ENCODE measurements around the gene SLC24A3. TPM values are rescaled to one million over a fixed set of nuclear protein-coding genes. Genes with fewer than 3 reads are reported as not detected.

SLC24A3 gene
- total and polyA plus RNA-seq, 11 donors: 0.26 to 3.9 (median 0.77) TPM

DNA sequence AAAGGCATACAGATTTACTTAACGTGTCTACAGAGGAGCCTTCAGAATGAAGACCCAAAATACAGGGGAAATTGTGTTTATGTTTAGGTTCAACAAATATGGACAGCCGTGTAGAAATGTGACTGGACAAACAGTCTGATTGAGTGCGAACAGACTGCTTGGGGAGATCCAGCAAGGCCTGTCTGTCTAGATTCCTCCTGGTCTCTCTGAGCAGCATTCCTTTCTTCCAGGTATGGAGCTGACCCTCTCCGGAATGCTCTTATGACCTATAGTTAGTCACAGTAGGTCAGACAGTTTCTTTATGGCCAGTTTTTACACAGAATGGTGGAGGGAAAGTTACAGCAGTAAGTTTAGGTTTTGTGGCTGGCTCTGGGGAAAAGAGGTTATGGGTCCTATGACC is 554.6 kb downstream of the SLC24A3 start:
- ATAC-seq: no peak
- H3K4me3 ChIP-seq: no peak overlapping the region
- TF ChIP-seq, protein P1, sequence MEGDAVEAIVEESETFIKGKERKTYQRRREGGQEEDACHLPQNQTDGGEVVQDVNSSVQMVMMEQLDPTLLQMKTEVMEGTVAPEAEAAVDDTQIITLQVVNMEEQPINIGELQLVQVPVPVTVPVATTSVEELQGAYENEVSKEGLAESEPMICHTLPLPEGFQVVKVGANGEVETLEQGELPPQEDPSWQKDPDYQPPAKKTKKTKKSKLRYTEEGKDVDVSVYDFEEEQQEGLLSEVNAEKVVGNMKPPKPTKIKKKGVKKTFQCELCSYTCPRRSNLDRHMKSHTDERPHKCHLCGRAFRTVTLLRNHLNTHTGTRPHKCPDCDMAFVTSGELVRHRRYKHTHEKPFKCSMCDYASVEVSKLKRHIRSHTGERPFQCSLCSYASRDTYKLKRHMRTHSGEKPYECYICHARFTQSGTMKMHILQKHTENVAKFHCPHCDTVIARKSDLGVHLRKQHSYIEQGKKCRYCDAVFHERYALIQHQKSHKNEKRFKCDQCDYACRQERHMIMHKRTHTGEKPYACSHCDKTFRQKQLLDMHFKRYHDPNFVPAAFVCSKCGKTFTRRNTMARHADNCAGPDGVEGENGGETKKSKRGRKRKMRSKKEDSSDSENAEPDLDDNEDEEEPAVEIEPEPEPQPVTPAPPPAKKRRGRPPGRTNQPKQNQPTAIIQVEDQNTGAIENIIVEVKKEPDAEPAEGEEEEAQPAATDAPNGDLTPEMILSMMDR (IDR thresholded peaks at IDR 0.05): no peak
- no peak for TF ChIP-seq POLR2A (IDR thresholded peaks at IDR 0.05)
- H3K36me3 ChIP-seq: peaks cover 0 to 10% (median 0%) of the 10 kb centered on the region in 9 donors
- intact Hi-C loops (cut with DNase I): no loop called here
- no peak for DNase-seq
- no peak overlapping the region for H3K27ac ChIP-seq
- WGBS, 4 donors: 59 to 88% (median 79%) methylated on average over 4 of the region's 4 CpGs
- H3K9me3 ChIP-seq: no peaks in the 10 kb centered on the region
- H3K4me1 ChIP-seq: peaks cover 0 to 44% (median 11%) of the 10 kb centered on the region in 12 donors
- H3K27me3 ChIP-seq: no peaks in the 10 kb centered on the region

DNA sequence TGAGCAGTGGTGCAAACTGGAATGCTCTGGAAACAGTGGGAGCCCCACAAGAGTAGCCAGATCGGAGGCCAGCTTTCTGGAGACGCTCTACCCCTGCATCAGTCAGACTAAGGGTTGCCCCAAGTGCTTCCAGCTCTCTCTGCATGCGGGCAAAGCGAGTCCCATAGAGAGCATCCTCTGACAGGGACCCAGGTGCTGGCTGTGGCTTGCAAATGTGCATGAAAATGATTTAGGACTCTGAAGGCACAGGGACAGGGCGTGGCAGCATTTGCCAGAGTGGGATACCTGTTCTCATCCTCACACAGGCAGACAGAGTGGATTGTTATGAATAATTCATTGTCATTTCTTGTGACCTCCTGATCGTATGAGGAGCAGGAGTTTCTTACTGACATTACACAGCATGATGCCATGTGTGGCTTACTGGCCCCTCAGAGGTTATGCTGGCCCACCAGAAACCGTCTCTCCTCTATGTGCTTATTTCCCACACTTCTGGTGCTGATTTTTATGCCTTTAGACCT is 555.9 kb downstream of the SLC24A3 start:
- H3K27me3 ChIP-seq: no peaks in the 10 kb centered on the region
- DNase-seq (no peak), ATAC-seq (no peak)
- intact Hi-C loops (cut with DNase I): no loop called here
- H3K4me3 ChIP-seq: no peak overlapping the region
- H3K9me3 ChIP-seq: no peaks in the 10 kb centered on the region
- no peak overlapping the region for H3K27ac ChIP-seq
- H3K36me3 ChIP-seq: peaks cover 0 to 10% (median 0%) of the 10 kb centered on the region in 9 donors
- no peak for TF ChIP-seq POLR2A (IDR thresholded peaks at IDR 0.05)
- TF ChIP-seq, protein P1 (IDR thresholded peaks at IDR 0.05): no peak
- peaks cover 0 to 45% (median 14%) of the 10 kb centered on the region in 12 donors for H3K4me1 ChIP-seq
- WGBS, 4 donors: 90 to 94% (median 93%) methylated on average over 7 of the region's 7 CpGs

DNA sequence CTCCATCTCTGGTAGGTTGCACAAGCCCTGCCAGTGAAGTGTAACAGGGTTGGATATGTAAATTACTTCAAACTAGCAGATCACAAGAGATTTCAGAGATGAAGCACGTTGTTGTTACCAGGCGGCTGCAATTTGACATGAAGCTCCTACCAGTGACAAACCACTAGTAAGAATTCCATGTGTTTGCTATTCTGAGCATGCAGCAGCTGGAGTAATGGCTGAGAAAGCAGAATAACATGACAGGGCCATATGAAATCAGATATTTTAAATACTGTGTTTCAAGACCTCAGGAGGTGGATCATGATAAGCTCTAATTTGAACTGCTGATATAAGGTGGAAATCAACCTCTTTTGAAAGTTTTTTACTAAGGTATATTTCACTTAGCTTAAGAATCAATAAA is 557.1 kb downstream of the SLC24A3 start:
- no peak for ATAC-seq
- TF ChIP-seq, protein P1 (IDR thresholded peaks at IDR 0.05): no peak
- no peak for TF ChIP-seq POLR2A (IDR thresholded peaks at IDR 0.05)
- no peak overlapping the region for H3K27ac ChIP-seq
- H3K9me3 ChIP-seq: no peaks in the 10 kb centered on the region
- H3K4me3 ChIP-seq: no peak overlapping the region
- H3K27me3 ChIP-seq: no peaks in the 10 kb centered on the region
- intact Hi-C loops (cut with DNase I): no loop called here
- DNase-seq: no peak
- 66 to 75% (median 68%) methylated on average over 2 of the region's 2 CpGs for WGBS, 4 donors
- H3K4me1 ChIP-seq: peaks cover 6 to 48% (median 19%) of the 10 kb centered on the region in 12 donors
- peaks cover 0 to 10% (median 0%) of the 10 kb centered on the region in 9 donors for H3K36me3 ChIP-seq

DNA sequence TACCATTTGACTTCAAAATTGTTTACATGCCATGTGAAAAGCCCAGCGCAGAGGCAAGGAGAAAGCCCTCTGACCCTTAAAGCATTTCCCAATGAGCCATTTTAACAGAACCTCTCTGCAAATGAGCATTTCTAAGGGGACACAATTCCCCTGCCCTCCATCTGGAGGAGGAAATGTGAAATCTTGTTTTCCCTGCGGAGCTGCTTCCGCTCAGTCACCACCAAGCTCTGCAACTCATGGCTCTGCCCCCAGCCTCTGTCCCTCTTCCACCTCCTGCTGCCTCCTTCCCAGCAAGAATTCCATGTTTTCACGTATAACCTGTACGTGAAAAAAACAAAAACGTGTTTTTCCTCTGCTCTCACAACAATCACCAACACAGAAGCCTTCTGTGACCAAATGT is 557.9 kb downstream of the SLC24A3 start:
- H3K4me1 ChIP-seq: peaks cover 11 to 54% (median 26%) of the 10 kb centered on the region in 12 donors
- no peaks in the 10 kb centered on the region for H3K27me3 ChIP-seq
- 72 to 85% (median 76%) methylated on average over 6 of the region's 6 CpGs for WGBS, 4 donors
- no peak for DNase-seq
- ATAC-seq: no peak
- no peak overlapping the region for H3K27ac ChIP-seq
- no peak overlapping the region for H3K4me3 ChIP-seq
- H3K9me3 ChIP-seq: no peaks in the 10 kb centered on the region
- intact Hi-C loops (cut with DNase I): no loop called here
- TF ChIP-seq, protein P1 (IDR thresholded peaks at IDR 0.05): no peak
- no peak for TF ChIP-seq POLR2A (IDR thresholded peaks at IDR 0.05)
- H3K36me3 ChIP-seq: peaks cover 0 to 10% (median 0%) of the 10 kb centered on the region in 9 donors

Data from heart left ventricle (tissue), 16 donors.